Sigmoid colon (tissue), 4 donors: ENCODE results near the gene CACNA1C.

Source experiments
- CTCF ChIP-seq, 4 experiments: fragments of 450-650 bp in 3 of 4; fragments of 200-600 bp in 1 of 4; IDR thresholded peaks; one replicate each; pipeline ENCODE4 v1.5.1; 2016 to 2019; ENCODE audit warnings: antibody characterized with exemption in 4 of 4, mild to moderate bottlenecking in 3 of 4, moderate library complexity in 2 of 4
- POLR2AphosphoS5 ChIP-seq, 4 donors: sonication (generic); formaldehyde crosslinking; IDR thresholded peaks; one replicate each; pipeline ENCODE4 v1.6.1; 2017; ENCODE audit warnings: antibody characterized with exemption in 4 of 4

GRCh38 chr12:2312175-2312574 is 259.4 kb downstream of the CACNA1C start:
- TF ChIP-seq POLR2AphosphoS5 (IDR thresholded peaks at IDR 0.05) (no peak), CTCF (IDR thresholded peaks at IDR 0.05) (no peak)
